Smooth muscle cell (in vitro differentiated cells): Measurements from ENCODE around the gene HSPA2. TPM values are rescaled to one million over a fixed set of nuclear protein-coding genes. Genes with fewer than 3 reads are reported as not detected.

ENCODE experiments used
- DNase-seq: peaks from one replicate; lab custom pipeline; 2025; ENCODE audit not compliant: unreplicated experiment; lab: John Stamatoyannopoulos, UW
- H2AFZ ChIP-seq: fragments of 200-600 bp; sonication (generic); 2 replicates; pipeline ENCODE4 v1.6.0; 2016; ENCODE audit warnings: antibody characterized with exemption, low read depth, mild to moderate bottlenecking
- H3F3A ChIP-seq: fragments of 200-600 bp; sonication (generic); 2 replicates; pipeline ENCODE4 v1.6.0; 2017; ENCODE audit warnings: antibody characterized with exemption, low read depth
- H3K27ac ChIP-seq: fragments of 200-600 bp; sonication (generic); 2 replicates; pipeline ENCODE4 v1.5.1; 2016; ENCODE audit warnings: low read depth, mild to moderate bottlenecking
- H3K27me3 ChIP-seq: fragments of 200-600 bp; sonication (generic); 2 replicates; pipeline ENCODE4 v1.6.1; 2016; ENCODE audit warnings: low read depth, mild to moderate bottlenecking
- H3K36me3 ChIP-seq: fragments of 200-600 bp; sonication (generic); 2 replicates; pipeline ENCODE4 v1.5.1; 2016; ENCODE audit warnings: low read depth
- H3K4me1 ChIP-seq: fragments of 200-600 bp; sonication (generic); 2 replicates; pipeline ENCODE4 v1.5.1; 2016; ENCODE audit warnings: low read depth
- H3K4me2 ChIP-seq: fragments of 200-600 bp; sonication (generic); 2 replicates; pipeline ENCODE4 v1.6.0; 2016; ENCODE audit warnings: mild to moderate bottlenecking
- H3K4me3 ChIP-seq: fragments of 200-600 bp; sonication (generic); 2 replicates; pipeline ENCODE4 v1.5.1; 2016; ENCODE audit warnings: mild to moderate bottlenecking
- H3K79me2 ChIP-seq: fragments of 200-600 bp; sonication (generic); 2 replicates; pipeline ENCODE4 v1.6.0; 2016; ENCODE audit warnings: low read depth, mild to moderate bottlenecking
- H3K9ac ChIP-seq: fragments of 200-600 bp; sonication (generic); 2 replicates; pipeline ENCODE4 v1.6.0; 2016; ENCODE audit warnings: low read depth
- H3K9me3 ChIP-seq: fragments of 200-600 bp; sonication (generic); replicated peaks from 2 replicates; pipeline ENCODE4 v1.5.1; 2016; ENCODE audit warnings: low read depth
- H4K20me1 ChIP-seq: fragments of 200-600 bp; sonication (generic); 2 replicates; pipeline ENCODE4 v1.6.0; 2016; ENCODE audit warnings: low read depth
- CTCF ChIP-seq: fragments of 200-600 bp; sonication (generic); IDR thresholded peaks from 2 replicates; pipeline ENCODE4 v1.5.1; 2017; ENCODE audit warnings: borderline replicate concordance, mild to moderate bottlenecking, antibody characterized with exemption; ENCODE audit not compliant: insufficient read depth, poor library complexity, severe bottlenecking
- WGBS: methylation state at CpG from one replicate; pipeline ENCODE4 v1.1.7; 2016; ENCODE audit warnings: low lambda C conversion rate; 5-methylcytosine and 5-hydroxymethylcytosine counted together
- polyA plus RNA-seq: library from polyadenylated mRNA; unstranded; fragments of >200 nt; fragmentation: Nextera tagmentation; extraction: Ambion mirVana; gene quantifications from 2 replicates; pipeline ENCODE4 v1.2.1, GENCODE V29; 2016
- total RNA-seq: library from RNA; depleted of rRNA; stranded (reverse); fragments of >200 nt; gene quantifications from 2 replicates; pipeline ENCODE4 v1.2.3, GENCODE V29; 2014

Gene HSPA2
- total and polyA plus RNA-seq, 2 experiments from 2014 or later, result 3.4 to 5.2 TPM

- peaks cover 8% of the 10 kb centered on the region for H3K4me1 ChIP-seq
- H3K4me3 ChIP-seq, result no peak overlapping the region
- no peak overlapping the region for H3K27ac ChIP-seq
- H3K36me3 ChIP-seq, result no peaks in the 10 kb centered on the region
- H3K9ac ChIP-seq, result no peak overlapping the region
- H3K4me2 ChIP-seq, result no peak overlapping the region
- DNase-seq, result no peak
- no peaks in the 10 kb centered on the region for H4K20me1 ChIP-seq
- no peaks in the 10 kb centered on the region for H3K9me3 ChIP-seq
- no peaks in the 10 kb centered on the region for H3K27me3 ChIP-seq
- no peak for TF ChIP-seq CTCF
- H2AFZ ChIP-seq, result no peak overlapping the region
- H3F3A ChIP-seq, result no peaks in the 10 kb centered on the region
- H3K79me2 ChIP-seq, result no peaks in the 10 kb centered on the region
Measured at GRCh38 chr14:64572386-64573104, 32.0 kb downstream of the HSPA2 start.

GRCh38 chr14:64573109-64573508 is 32.6 kb downstream of the HSPA2 start:
- Histone ChIP-seq H3K79me2 (no peaks in the 10 kb centered on the region), H3K9ac (no peak overlapping the region), H3F3A (no peaks in the 10 kb centered on the region), H2AFZ (no peak overlapping the region), H3K4me3 (no peak overlapping the region), H3K4me1 (peaks cover 8% of the 10 kb centered on the region), H3K4me2 (no peak overlapping the region), H4K20me1 (no peaks in the 10 kb centered on the region), H3K27me3 (no peaks in the 10 kb centered on the region), H3K36me3 (no peaks in the 10 kb centered on the region), H3K9me3 (no peaks in the 10 kb centered on the region), H3K27ac (no peak overlapping the region)
- DNase-seq, result no peak
- WGBS, result 79% methylated on average over 3 of the region's 3 CpGs
- no peak for TF ChIP-seq CTCF

GRCh38 chr14:64574371-64575107 is 34.0 kb downstream of the HSPA2 start:
- Histone ChIP-seq H3K9me3 (no peaks in the 10 kb centered on the region), H3F3A (no peaks in the 10 kb centered on the region), H3K9ac (no peak overlapping the region), H3K4me3 (no peak overlapping the region), H3K27ac (no peak overlapping the region), H3K27me3 (no peaks in the 10 kb centered on the region), H2AFZ (no peak overlapping the region), H4K20me1 (no peaks in the 10 kb centered on the region), H3K4me2 (no peak overlapping the region), H3K79me2 (no peaks in the 10 kb centered on the region), H3K4me1 (no peaks in the 10 kb centered on the region), H3K36me3 (no peaks in the 10 kb centered on the region)
- WGBS, result 92% methylated on average over 6 of the region's 6 CpGs
- DNase-seq, result no peak
- no peak for TF ChIP-seq CTCF
